Measurements from ENCODE around the gene GPR37L1. TPM values are rescaled to one million over a fixed set of nuclear protein-coding genes. Genes with fewer than 3 reads are reported as not detected.

GPR37L1 gene
- polyA plus RNA-seq, 1 experiment = not detected

GRCh38 chr1:202104073-202104472 lies 18.6 kb upstream of the GPR37L1 start:
- CTCF ChIA-PET = no interaction called here
- POLR2A ChIA-PET = interaction anchor here (0.7 kb wide), 1 partner anchor 51 kb away, joined by 4 read pairs; no protein-coding TSS in a partner anchor
- Histone ChIP-seq H3K27ac (ENCODE audit: low read depth, low read length) (no peak overlapping the region), H3K9me3 (ENCODE audit: control insufficient read depth, insufficient read depth, low read length) (no peaks in the 10 kb centered on the region), H3K27me3 (ENCODE audit: control insufficient read depth, insufficient read depth, low read length) (no peaks in the 10 kb centered on the region), H3K4me3 (ENCODE audit: low read depth, low read length) (no peak overlapping the region)
- TF ChIP-seq, protein P1, sequence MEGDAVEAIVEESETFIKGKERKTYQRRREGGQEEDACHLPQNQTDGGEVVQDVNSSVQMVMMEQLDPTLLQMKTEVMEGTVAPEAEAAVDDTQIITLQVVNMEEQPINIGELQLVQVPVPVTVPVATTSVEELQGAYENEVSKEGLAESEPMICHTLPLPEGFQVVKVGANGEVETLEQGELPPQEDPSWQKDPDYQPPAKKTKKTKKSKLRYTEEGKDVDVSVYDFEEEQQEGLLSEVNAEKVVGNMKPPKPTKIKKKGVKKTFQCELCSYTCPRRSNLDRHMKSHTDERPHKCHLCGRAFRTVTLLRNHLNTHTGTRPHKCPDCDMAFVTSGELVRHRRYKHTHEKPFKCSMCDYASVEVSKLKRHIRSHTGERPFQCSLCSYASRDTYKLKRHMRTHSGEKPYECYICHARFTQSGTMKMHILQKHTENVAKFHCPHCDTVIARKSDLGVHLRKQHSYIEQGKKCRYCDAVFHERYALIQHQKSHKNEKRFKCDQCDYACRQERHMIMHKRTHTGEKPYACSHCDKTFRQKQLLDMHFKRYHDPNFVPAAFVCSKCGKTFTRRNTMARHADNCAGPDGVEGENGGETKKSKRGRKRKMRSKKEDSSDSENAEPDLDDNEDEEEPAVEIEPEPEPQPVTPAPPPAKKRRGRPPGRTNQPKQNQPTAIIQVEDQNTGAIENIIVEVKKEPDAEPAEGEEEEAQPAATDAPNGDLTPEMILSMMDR (IDR thresholded peaks at IDR 0.05; ENCODE audit: low read depth, low read length) = no peak
- DNase-seq (ENCODE audit: low read depth, low spot score) = no peak

DNA sequence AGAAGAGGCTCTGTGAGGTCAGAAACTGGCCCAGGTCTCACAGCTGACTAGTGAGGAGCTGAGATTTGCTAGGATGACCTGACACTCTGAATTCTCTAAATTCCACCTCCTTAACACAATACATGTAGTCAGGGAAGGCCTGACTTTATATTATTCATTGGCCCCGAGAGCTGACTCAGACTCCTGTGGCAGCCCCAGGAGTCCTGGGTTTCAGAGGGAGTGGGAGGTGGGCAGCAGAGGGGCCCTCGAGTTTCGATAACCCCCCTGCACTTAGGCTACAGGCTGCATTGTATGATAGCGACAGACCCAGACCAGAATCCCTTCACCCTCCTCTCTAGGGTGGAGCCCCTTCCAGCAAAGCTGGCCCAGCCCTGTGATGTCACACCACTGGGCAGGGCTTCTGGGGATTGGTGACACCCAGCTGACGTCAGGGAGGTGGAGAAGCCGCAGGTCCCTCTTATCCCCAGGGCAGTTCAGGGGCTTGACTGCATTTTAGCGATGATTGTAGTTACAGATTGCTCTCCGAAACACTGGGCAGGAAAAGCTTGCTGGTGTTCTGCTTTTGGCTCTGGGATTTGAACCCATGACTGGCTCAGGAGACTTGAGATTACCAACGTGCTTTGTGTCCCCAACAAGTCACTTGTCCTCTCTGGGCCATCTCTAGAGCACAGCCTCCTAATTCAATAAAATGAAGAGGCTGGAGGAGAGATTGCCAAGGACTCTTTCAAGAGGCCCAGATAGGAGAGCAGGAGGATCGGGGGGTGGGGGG lies 17.0 kb upstream of the GPR37L1 start:
- no peak for DNase-seq (ENCODE audit: low read depth, low spot score)
- CTCF ChIA-PET = interaction anchor here (0.6 to 1.8 kb wide), 4 partner anchors 14 to 106 kb away, joined by 3 to 7 read pairs (median 4); no protein-coding TSS in a partner anchor
- Histone ChIP-seq H3K27me3 (ENCODE audit: control insufficient read depth, insufficient read depth, low read length) (no peaks in the 10 kb centered on the region), H3K4me3 (ENCODE audit: low read depth, low read length) (no peak overlapping the region), H3K27ac (ENCODE audit: low read depth, low read length) (no peak overlapping the region), H3K9me3 (ENCODE audit: control insufficient read depth, insufficient read depth, low read length) (no peaks in the 10 kb centered on the region)
- POLR2A ChIA-PET = interaction anchor here (0.6 kb wide), 2 partner anchors 32 to 90 kb away, joined by 4 to 5 read pairs; no protein-coding TSS in a partner anchor
- TF ChIP-seq, protein P1 (IDR thresholded peaks at IDR 0.05; ENCODE audit: low read depth, low read length) = no peak

- H3K4me3 ChIP-seq (ENCODE audit: low read depth, low read length) = no peak overlapping the region
- no peaks in the 10 kb centered on the region for H3K9me3 ChIP-seq (ENCODE audit: control insufficient read depth, insufficient read depth, low read length)
- POLR2A ChIA-PET = interaction anchor here (0.6 to 0.7 kb wide), 2 partner anchors 90 to 91 kb away, joined by 3 to 5 read pairs; no protein-coding TSS in a partner anchor
- no peaks in the 10 kb centered on the region for H3K27me3 ChIP-seq (ENCODE audit: control insufficient read depth, insufficient read depth, low read length)
- CTCF ChIA-PET = interaction anchor here (0.9 to 1.8 kb wide), 3 partner anchors 13 to 107 kb away, joined by 3 to 6 read pairs (median 3); no protein-coding TSS in a partner anchor
- TF ChIP-seq, protein P1 (IDR thresholded peaks at IDR 0.05; ENCODE audit: low read depth, low read length) = no peak
- H3K27ac ChIP-seq (ENCODE audit: low read depth, low read length) = no peak overlapping the region
- no peak for DNase-seq (ENCODE audit: low read depth, low spot score)
Observed at GRCh38 chr1:202106340-202107254, 16.1 kb upstream of the GPR37L1 start.

DNA sequence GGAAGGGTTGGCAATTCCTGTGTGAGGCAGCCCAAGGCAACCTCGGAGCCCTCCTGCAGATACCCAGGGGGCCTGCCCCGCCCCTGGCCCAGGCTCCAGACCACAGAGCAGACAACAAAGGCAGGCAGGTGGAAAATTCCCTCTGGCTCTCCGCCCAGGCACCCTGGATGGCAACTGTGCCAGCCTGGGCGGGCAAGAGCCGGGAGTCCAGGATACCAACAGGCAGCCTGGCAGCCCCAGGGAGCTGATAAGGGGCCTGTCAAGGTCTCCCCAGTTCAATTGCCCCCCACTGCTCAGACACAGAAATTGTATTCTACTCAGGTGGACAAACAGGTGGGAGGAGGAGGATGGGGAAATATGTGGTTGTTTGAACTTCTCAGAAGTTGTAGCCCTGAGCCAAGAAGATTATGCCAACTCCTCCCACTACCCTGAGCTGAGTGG lies 15.4 kb upstream of the GPR37L1 start:
- ChIA-PET CTCF (interaction anchor here (1.8 kb wide), 1 partner anchor 12 kb away, joined by 6 read pairs; no protein-coding TSS in a partner anchor), POLR2A (no interaction called here)
- no peak overlapping the region for H3K4me3 ChIP-seq (ENCODE audit: low read depth, low read length)
- H3K27ac ChIP-seq (ENCODE audit: low read depth, low read length) = no peak overlapping the region
- DNase-seq (ENCODE audit: low read depth, low spot score) = no peak
- TF ChIP-seq, protein P1 (IDR thresholded peaks at IDR 0.05; ENCODE audit: low read depth, low read length) = no peak
- H3K9me3 ChIP-seq (ENCODE audit: control insufficient read depth, insufficient read depth, low read length) = no peaks in the 10 kb centered on the region
- no peaks in the 10 kb centered on the region for H3K27me3 ChIP-seq (ENCODE audit: control insufficient read depth, insufficient read depth, low read length)

Measured in AG04450 (cell line).